Activated naive CD8-positive, alpha-beta T cell (primary cell): ENCODE data around the gene LRP1B.

ENCODE experiments used
- H3K27ac Mint-ChIP-seq: one replicate; pipeline ENCODE4 v1.8.0; 2021; ENCODE audit warnings: mixed read lengths
- H3K27me3 Mint-ChIP-seq: one replicate; pipeline ENCODE4 v1.8.0; 2021; ENCODE audit warnings: mixed read lengths
- H3K36me3 Mint-ChIP-seq: one replicate; pipeline ENCODE4 v1.8.0; 2021; ENCODE audit warnings: mixed read lengths
- H3K4me1 Mint-ChIP-seq: one replicate; pipeline ENCODE4 v1.8.0; 2021; ENCODE audit warnings: low read depth, mixed read lengths
- H3K4me3 Mint-ChIP-seq: one replicate; pipeline ENCODE4 v1.8.0; 2021; ENCODE audit warnings: mild to moderate bottlenecking, mixed read lengths
- H3K9me3 Mint-ChIP-seq: one replicate; pipeline ENCODE4 v1.8.0; 2021; ENCODE audit warnings: low read depth, mixed read lengths

The LRP1B gene

GRCh38 chr2:141796449-141796848, 334.4 kb downstream of the LRP1B start:
- Mint-ChIP-seq H3K4me3 (no peak overlapping the region), H3K36me3 (no peaks in the 10 kb centered on the region), H3K27ac (no peak overlapping the region), H3K4me1 (no peaks in the 10 kb centered on the region), H3K9me3 (peaks cover 13% of the 10 kb centered on the region), H3K27me3 (no peaks in the 10 kb centered on the region)

- no peak overlapping the region for H3K4me3 Mint-ChIP-seq
- no peaks in the 10 kb centered on the region for H3K36me3 Mint-ChIP-seq
- H3K27me3 Mint-ChIP-seq, result no peaks in the 10 kb centered on the region
- H3K27ac Mint-ChIP-seq, result no peak overlapping the region
- no peaks in the 10 kb centered on the region for H3K9me3 Mint-ChIP-seq
- no peaks in the 10 kb centered on the region for H3K4me1 Mint-ChIP-seq
These were observed 339.3 kb downstream of the LRP1B start for GRCh38 chr2:141791521-141791920.

DNA sequence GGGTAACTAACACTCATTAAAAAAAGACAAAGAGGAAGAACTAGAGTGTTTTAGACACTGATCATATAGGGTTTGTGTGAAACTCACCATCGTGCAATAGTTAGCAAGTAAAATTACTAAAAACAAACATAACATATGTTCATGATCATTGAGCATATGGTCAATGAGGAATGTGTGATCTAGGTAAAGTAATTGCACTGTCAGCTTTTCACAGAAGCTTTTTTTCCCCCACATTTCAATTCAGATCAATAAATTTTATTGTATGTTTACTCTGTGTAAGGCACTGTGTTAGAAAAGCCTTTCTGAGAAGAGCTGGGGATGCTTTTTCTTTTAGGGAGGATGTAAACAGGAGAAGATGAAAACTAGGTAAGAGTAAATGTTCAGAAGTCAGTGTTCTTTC, 348.2 kb downstream of the LRP1B start:
- no peaks in the 10 kb centered on the region for H3K36me3 Mint-ChIP-seq
- peaks cover 21% of the 10 kb centered on the region for H3K9me3 Mint-ChIP-seq
- no peaks in the 10 kb centered on the region for H3K27me3 Mint-ChIP-seq
- no peak overlapping the region for H3K27ac Mint-ChIP-seq
- H3K4me3 Mint-ChIP-seq, result no peak overlapping the region
- H3K4me1 Mint-ChIP-seq, result no peaks in the 10 kb centered on the region

GRCh38 chr2:141778315-141778835, 352.4 kb downstream of the LRP1B start:
- no peak overlapping the region for H3K27ac Mint-ChIP-seq
- no peaks in the 10 kb centered on the region for H3K4me1 Mint-ChIP-seq
- no peaks in the 10 kb centered on the region for H3K36me3 Mint-ChIP-seq
- no peak overlapping the region for H3K4me3 Mint-ChIP-seq
- peaks cover 26% of the 10 kb centered on the region for H3K9me3 Mint-ChIP-seq
- no peaks in the 10 kb centered on the region for H3K27me3 Mint-ChIP-seq

GRCh38 chr2:141770530-141770929, 360.3 kb downstream of the LRP1B start:
- H3K4me1 Mint-ChIP-seq, result no peaks in the 10 kb centered on the region
- H3K27ac Mint-ChIP-seq, result no peak overlapping the region
- H3K27me3 Mint-ChIP-seq, result no peaks in the 10 kb centered on the region
- H3K36me3 Mint-ChIP-seq, result no peaks in the 10 kb centered on the region
- H3K4me3 Mint-ChIP-seq, result no peak overlapping the region
- H3K9me3 Mint-ChIP-seq, result peaks cover 30% of the 10 kb centered on the region

DNA sequence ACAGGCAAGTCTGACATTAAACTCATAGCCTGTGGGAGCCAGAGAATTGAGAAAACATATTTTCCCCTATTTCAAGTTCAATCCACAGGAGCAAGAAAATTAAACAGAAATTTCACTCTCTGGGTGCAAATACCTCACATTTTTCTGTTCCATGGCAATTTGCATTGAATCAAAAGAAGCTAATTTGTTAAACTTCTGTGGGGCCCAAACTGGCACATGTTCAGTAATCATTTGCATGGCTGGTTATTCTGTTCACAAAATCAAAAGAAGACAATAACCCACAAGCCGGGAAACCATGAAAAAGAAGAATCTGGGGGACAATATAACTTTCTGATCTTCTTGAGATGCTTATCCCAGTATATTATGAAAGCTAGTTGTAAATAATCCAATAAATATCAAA, 363.1 kb downstream of the LRP1B start:
- no peaks in the 10 kb centered on the region for H3K4me1 Mint-ChIP-seq
- no peaks in the 10 kb centered on the region for H3K36me3 Mint-ChIP-seq
- H3K27ac Mint-ChIP-seq, result no peak overlapping the region
- no peak overlapping the region for H3K4me3 Mint-ChIP-seq
- H3K9me3 Mint-ChIP-seq, result peaks cover 19% of the 10 kb centered on the region
- H3K27me3 Mint-ChIP-seq, result no peaks in the 10 kb centered on the region

GRCh38 chr2:141767051-141767450, 363.8 kb downstream of the LRP1B start:
- H3K9me3 Mint-ChIP-seq, result peaks cover 19% of the 10 kb centered on the region
- H3K4me3 Mint-ChIP-seq, result no peak overlapping the region
- no peaks in the 10 kb centered on the region for H3K36me3 Mint-ChIP-seq
- no peaks in the 10 kb centered on the region for H3K27me3 Mint-ChIP-seq
- no peak overlapping the region for H3K27ac Mint-ChIP-seq
- H3K4me1 Mint-ChIP-seq, result no peaks in the 10 kb centered on the region

- Mint-ChIP-seq H3K9me3 (peaks cover 19% of the 10 kb centered on the region), H3K4me1 (no peaks in the 10 kb centered on the region), H3K27me3 (no peaks in the 10 kb centered on the region), H3K27ac (no peak overlapping the region), H3K4me3 (no peak overlapping the region), H3K36me3 (no peaks in the 10 kb centered on the region)
These were observed 364.6 kb downstream of the LRP1B start for GRCh38 chr2:141766225-141766624.

GRCh38 chr2:141748616-141749015, 382.2 kb downstream of the LRP1B start:
- no peaks in the 10 kb centered on the region for H3K36me3 Mint-ChIP-seq
- H3K4me1 Mint-ChIP-seq, result no peaks in the 10 kb centered on the region
- no peak overlapping the region for H3K4me3 Mint-ChIP-seq
- no peaks in the 10 kb centered on the region for H3K9me3 Mint-ChIP-seq
- H3K27ac Mint-ChIP-seq, result no peak overlapping the region
- no peaks in the 10 kb centered on the region for H3K27me3 Mint-ChIP-seq

- no peak overlapping the region for H3K27ac Mint-ChIP-seq
- H3K4me3 Mint-ChIP-seq, result no peak overlapping the region
- no peaks in the 10 kb centered on the region for H3K27me3 Mint-ChIP-seq
- no peaks in the 10 kb centered on the region for H3K4me1 Mint-ChIP-seq
- no peaks in the 10 kb centered on the region for H3K36me3 Mint-ChIP-seq
- peaks cover 6% of the 10 kb centered on the region for H3K9me3 Mint-ChIP-seq
These were observed 389.2 kb downstream of the LRP1B start for GRCh38 chr2:141741652-141742051.

DNA sequence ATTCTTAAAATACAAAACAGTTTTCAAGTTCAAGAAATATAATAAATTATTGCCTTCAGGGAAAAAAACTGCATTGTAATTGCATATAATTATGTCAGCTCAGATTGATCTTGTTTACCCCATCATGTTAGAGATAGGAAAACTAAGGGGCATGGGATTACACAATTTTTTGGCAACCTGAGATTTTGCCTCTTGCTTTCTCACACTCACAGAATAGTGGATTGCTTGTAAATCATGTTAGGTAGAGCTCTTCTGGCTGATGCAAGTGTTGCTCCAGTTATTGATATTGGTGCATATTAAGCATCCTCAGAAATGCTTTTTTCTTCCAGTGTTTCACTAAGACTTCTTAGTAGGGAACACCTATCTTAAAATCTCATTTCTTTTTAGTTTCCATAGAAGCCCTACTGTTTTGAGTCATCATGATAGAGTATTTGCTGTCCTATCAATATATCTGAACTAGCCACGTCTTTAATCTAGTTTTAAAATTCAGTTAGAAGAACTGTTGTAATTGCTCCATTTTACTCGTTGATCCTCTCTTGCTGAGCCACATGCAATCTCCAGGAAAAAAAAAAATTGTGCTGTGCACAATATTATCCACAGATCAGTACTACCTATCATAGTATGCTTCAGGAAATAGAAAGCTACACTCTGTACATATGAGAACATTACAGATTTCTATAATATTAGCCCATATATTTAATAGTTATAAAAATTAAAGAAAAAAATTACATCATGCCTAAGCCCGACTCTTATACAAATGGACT, 393.1 kb downstream of the LRP1B start:
- Mint-ChIP-seq H3K4me3 (no peak overlapping the region), H3K4me1 (no peaks in the 10 kb centered on the region), H3K27ac (no peak overlapping the region), H3K9me3 (peaks cover 19% of the 10 kb centered on the region), H3K27me3 (no peaks in the 10 kb centered on the region), H3K36me3 (no peaks in the 10 kb centered on the region)

GRCh38 chr2:141736466-141736865, 394.4 kb downstream of the LRP1B start:
- Mint-ChIP-seq H3K9me3 (peaks cover 22% of the 10 kb centered on the region), H3K27ac (no peak overlapping the region), H3K4me1 (no peaks in the 10 kb centered on the region), H3K27me3 (no peaks in the 10 kb centered on the region), H3K36me3 (no peaks in the 10 kb centered on the region), H3K4me3 (no peak overlapping the region)

DNA sequence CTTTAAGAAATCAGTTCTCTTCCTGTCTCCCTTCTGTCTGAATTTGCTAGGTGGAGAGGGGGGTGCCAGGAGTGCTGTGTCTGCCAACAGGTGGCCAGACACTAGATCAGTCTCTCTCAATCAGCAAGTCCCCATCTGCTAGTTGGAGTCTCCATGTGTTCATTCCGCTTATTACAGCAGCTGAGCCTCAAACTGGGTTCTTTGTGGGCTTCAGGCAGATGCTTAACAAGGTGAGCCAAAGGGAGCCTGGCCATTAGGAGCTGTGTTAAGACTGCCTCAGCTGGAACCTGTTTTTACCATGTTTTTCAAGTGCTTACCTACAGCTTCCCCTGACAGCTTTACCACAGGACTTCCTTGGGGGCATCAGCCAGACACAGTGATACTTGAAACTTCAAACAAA, 401.9 kb downstream of the LRP1B start:
- Mint-ChIP-seq H3K4me3 (no peak overlapping the region), H3K9me3 (peaks cover 15% of the 10 kb centered on the region), H3K36me3 (no peaks in the 10 kb centered on the region), H3K27ac (no peak overlapping the region), H3K27me3 (no peaks in the 10 kb centered on the region), H3K4me1 (no peaks in the 10 kb centered on the region)

GRCh38 chr2:141728142-141728541, 402.7 kb downstream of the LRP1B start:
- no peaks in the 10 kb centered on the region for H3K27me3 Mint-ChIP-seq
- H3K4me3 Mint-ChIP-seq, result no peak overlapping the region
- H3K36me3 Mint-ChIP-seq, result no peaks in the 10 kb centered on the region
- no peak overlapping the region for H3K27ac Mint-ChIP-seq
- H3K4me1 Mint-ChIP-seq, result no peaks in the 10 kb centered on the region
- peaks cover 10% of the 10 kb centered on the region for H3K9me3 Mint-ChIP-seq

- Mint-ChIP-seq H3K36me3 (no peaks in the 10 kb centered on the region), H3K27ac (no peak overlapping the region), H3K9me3 (peaks cover 2% of the 10 kb centered on the region), H3K27me3 (no peaks in the 10 kb centered on the region), H3K4me3 (no peak overlapping the region), H3K4me1 (no peaks in the 10 kb centered on the region)
These were observed 406.4 kb downstream of the LRP1B start for GRCh38 chr2:141724426-141724825.

- Mint-ChIP-seq H3K4me1 (no peaks in the 10 kb centered on the region), H3K9me3 (no peaks in the 10 kb centered on the region), H3K4me3 (no peak overlapping the region), H3K27me3 (no peaks in the 10 kb centered on the region), H3K36me3 (no peaks in the 10 kb centered on the region), H3K27ac (no peak overlapping the region)
These were observed 407.0 kb downstream of the LRP1B start for GRCh38 chr2:141723814-141724213.
